HUES6 (cell line): ENCODE measurements around the gene EGLN2.
"Not testable (repeated sequence)": the region's sequence is repeated elsewhere in the genome, so short reads cannot be mapped to it uniquely, and the experiment has no call there.

Experiments used
- H3K27ac ChIP-seq: 2 replicates; pipeline ENCODE4 v1.7.0; 2013; ENCODE audit warnings: low read depth, mild to moderate bottlenecking, low read length, inconsistent platforms
- H3K27me3 ChIP-seq: 2 replicates; pipeline ENCODE4 v1.6.1; 2013; ENCODE audit warnings: low read length; ENCODE audit not compliant: control insufficient read depth, insufficient read depth
- H3K36me3 ChIP-seq: 2 replicates; pipeline ENCODE4 v1.6.1; 2013; ENCODE audit warnings: low read length; ENCODE audit not compliant: control insufficient read depth, insufficient read depth
- H3K4me1 ChIP-seq: 2 replicates; pipeline ENCODE4 v1.6.1; 2013; ENCODE audit warnings: low read length; ENCODE audit not compliant: control insufficient read depth, insufficient read depth
- H3K4me3 ChIP-seq: 2 replicates; pipeline ENCODE4 v1.5.1; 2013; ENCODE audit warnings: low read depth, low read length
- H3K9ac ChIP-seq: one replicate; pipeline ENCODE4 v1.6.1; 2013; ENCODE audit warnings: mild to moderate bottlenecking, low read length
- H3K9me3 ChIP-seq: 2 replicates; pipeline ENCODE4 v1.6.1; 2013; ENCODE audit warnings: low read depth, low read length; ENCODE audit not compliant: control insufficient read depth, insufficient read depth

The EGLN2 gene

GRCh38 chr19:40810160-40810559 lies 11.2 kb downstream of the EGLN2 start:
- peaks cover 26% of the 10 kb centered on the region for H3K36me3 ChIP-seq
- peaks cover 44% of the 10 kb centered on the region for H3K4me1 ChIP-seq
- peak overlapping the region; percentile 18 for H3K9ac ChIP-seq
- H3K27ac ChIP-seq = no peak overlapping the region
- no peaks in the 10 kb centered on the region for H3K9me3 ChIP-seq
- peak overlapping the region; percentile 64 for H3K4me3 ChIP-seq
- peaks cover 25% of the 10 kb centered on the region for H3K27me3 ChIP-seq

- peak overlapping the region; percentile 61 for H3K9ac ChIP-seq
- not testable (repeated sequence) for H3K27ac ChIP-seq, H3K9me3 ChIP-seq
- peaks cover 37% of the 10 kb centered on the region for H3K4me1 ChIP-seq
- peaks cover 23% of the 10 kb centered on the region for H3K36me3 ChIP-seq
- H3K4me3 ChIP-seq = peak overlapping the region; percentile 64
- H3K27me3 ChIP-seq = peaks cover 29% of the 10 kb centered on the region
These were observed 11.8 kb downstream of the EGLN2 start for GRCh38 chr19:40810649-40811408.

- Histone ChIP-seq H3K4me1 (peaks cover 29% of the 10 kb centered on the region), H3K36me3 (peaks cover 23% of the 10 kb centered on the region), H3K27me3 (peaks cover 29% of the 10 kb centered on the region), H3K27ac (no peak overlapping the region), H3K4me3 (peak overlapping the region; percentile 64), H3K9ac (peak overlapping the region; percentile 61), H3K9me3 (no peaks in the 10 kb centered on the region)
These were observed 12.7 kb downstream of the EGLN2 start for GRCh38 chr19:40811478-40812341.

GRCh38 chr19:40812571-40812970 lies 13.6 kb downstream of the EGLN2 start:
- H3K9ac ChIP-seq, H3K9me3 ChIP-seq, H3K27ac ChIP-seq, H3K4me3 ChIP-seq: not testable (repeated sequence)
- peaks cover 29% of the 10 kb centered on the region for H3K27me3 ChIP-seq
- peaks cover 18% of the 10 kb centered on the region for H3K36me3 ChIP-seq
- peaks cover 22% of the 10 kb centered on the region for H3K4me1 ChIP-seq

GRCh38 chr19:40813182-40813581 lies 14.2 kb downstream of the EGLN2 start:
- H3K4me3 ChIP-seq = no peak overlapping the region
- H3K9me3 ChIP-seq = no peaks in the 10 kb centered on the region
- H3K9ac ChIP-seq = no peak overlapping the region
- H3K4me1 ChIP-seq = peaks cover 21% of the 10 kb centered on the region; the same call in 1 of the 2 replicates
- H3K36me3 ChIP-seq = peaks cover 12% of the 10 kb centered on the region
- no peak overlapping the region for H3K27ac ChIP-seq
- peaks cover 33% of the 10 kb centered on the region for H3K27me3 ChIP-seq

GRCh38 chr19:40815223-40815622 lies 16.2 kb downstream of the EGLN2 start:
- no peak overlapping the region for H3K4me3 ChIP-seq
- no peak overlapping the region for H3K27ac ChIP-seq
- no peaks in the 10 kb centered on the region for H3K9me3 ChIP-seq
- H3K36me3 ChIP-seq = no peaks in the 10 kb centered on the region
- peaks cover 36% of the 10 kb centered on the region for H3K27me3 ChIP-seq
- H3K4me1 ChIP-seq = peaks cover 17% of the 10 kb centered on the region; the same call in 1 of the 2 replicates
- no peak overlapping the region for H3K9ac ChIP-seq

- peaks cover 21% of the 10 kb centered on the region for H3K27me3 ChIP-seq
- not testable (repeated sequence) for H3K36me3 ChIP-seq, H3K9ac ChIP-seq, H3K27ac ChIP-seq, H3K4me1 ChIP-seq, H3K9me3 ChIP-seq
- peak overlapping the region; percentile 44 for H3K4me3 ChIP-seq
These were observed 19.7 kb downstream of the EGLN2 start for GRCh38 chr19:40818480-40819399.

- not testable (repeated sequence) for H3K27ac ChIP-seq, H3K4me3 ChIP-seq, H3K9ac ChIP-seq, H3K4me1 ChIP-seq, H3K36me3 ChIP-seq, H3K9me3 ChIP-seq
- H3K27me3 ChIP-seq = peaks cover 14% of the 10 kb centered on the region; the same call in 1 of the 2 replicates
These were observed 20.7 kb downstream of the EGLN2 start for GRCh38 chr19:40819479-40820234.

GRCh38 chr19:40822161-40822560 lies 23.2 kb downstream of the EGLN2 start:
- Histone ChIP-seq H3K27me3 (peaks cover 8% of the 10 kb centered on the region; the same call in 1 of the 2 replicates), H3K4me1 (peaks cover 8% of the 10 kb centered on the region; the same call in 1 of the 2 replicates), H3K36me3 (no peaks in the 10 kb centered on the region), H3K9me3 (no peaks in the 10 kb centered on the region), H3K27ac (no peak overlapping the region), H3K4me3 (no peak overlapping the region), H3K9ac (no peak overlapping the region)
